Measurements from ENCODE around the gene TNFRSF1B. TPM values are rescaled to one million over a fixed set of nuclear protein-coding genes. Genes with fewer than 3 reads are reported as not detected.

TNFRSF1B gene
- total and polyA plus RNA-seq, 2 experiments from 2014 or later = 0.91 to 4.1 TPM

DNA sequence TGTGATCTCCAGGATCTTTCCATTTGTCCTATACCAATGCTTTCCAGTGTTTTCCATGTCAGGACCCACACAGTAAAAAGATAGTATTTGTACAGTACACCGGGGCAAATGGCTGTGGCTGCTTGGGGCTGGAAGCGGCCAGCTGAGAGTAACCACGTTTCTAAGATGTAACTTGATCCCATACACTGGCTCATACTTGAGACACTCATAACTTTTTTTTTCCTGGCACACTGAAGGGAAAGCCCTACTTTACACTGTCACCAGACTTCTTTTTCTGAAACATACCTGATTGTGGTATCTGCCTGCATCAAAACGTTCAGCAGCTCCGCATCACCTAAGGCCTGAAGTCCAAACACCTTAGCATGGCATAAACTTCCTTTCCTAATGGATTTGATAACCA is 84.7 kb downstream of the TNFRSF1B start (continued):
- TF ChIP-seq, protein P1, sequence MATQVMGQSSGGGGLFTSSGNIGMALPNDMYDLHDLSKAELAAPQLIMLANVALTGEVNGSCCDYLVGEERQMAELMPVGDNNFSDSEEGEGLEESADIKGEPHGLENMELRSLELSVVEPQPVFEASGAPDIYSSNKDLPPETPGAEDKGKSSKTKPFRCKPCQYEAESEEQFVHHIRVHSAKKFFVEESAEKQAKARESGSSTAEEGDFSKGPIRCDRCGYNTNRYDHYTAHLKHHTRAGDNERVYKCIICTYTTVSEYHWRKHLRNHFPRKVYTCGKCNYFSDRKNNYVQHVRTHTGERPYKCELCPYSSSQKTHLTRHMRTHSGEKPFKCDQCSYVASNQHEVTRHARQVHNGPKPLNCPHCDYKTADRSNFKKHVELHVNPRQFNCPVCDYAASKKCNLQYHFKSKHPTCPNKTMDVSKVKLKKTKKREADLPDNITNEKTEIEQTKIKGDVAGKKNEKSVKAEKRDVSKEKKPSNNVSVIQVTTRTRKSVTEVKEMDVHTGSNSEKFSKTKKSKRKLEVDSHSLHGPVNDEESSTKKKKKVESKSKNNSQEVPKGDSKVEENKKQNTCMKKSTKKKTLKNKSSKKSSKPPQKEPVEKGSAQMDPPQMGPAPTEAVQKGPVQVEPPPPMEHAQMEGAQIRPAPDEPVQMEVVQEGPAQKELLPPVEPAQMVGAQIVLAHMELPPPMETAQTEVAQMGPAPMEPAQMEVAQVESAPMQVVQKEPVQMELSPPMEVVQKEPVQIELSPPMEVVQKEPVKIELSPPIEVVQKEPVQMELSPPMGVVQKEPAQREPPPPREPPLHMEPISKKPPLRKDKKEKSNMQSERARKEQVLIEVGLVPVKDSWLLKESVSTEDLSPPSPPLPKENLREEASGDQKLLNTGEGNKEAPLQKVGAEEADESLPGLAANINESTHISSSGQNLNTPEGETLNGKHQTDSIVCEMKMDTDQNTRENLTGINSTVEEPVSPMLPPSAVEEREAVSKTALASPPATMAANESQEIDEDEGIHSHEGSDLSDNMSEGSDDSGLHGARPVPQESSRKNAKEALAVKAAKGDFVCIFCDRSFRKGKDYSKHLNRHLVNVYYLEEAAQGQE (IDR thresholded peaks at IDR 0.05; ENCODE audit: unreplicated experiment) = no peak
- TF ChIP-seq EZH2 (IDR thresholded peaks at IDR 0.05; ENCODE audit: low read depth, unreplicated experiment) (no peak), ZNF331 (CRISPR knock-in tag; IDR thresholded peaks at IDR 0.05; ENCODE audit: low read depth) (no peak), JUNB (IDR thresholded peaks at IDR 0.05; ENCODE audit: unreplicated experiment) (no peak), ZNF114 (CRISPR knock-in tag; IDR thresholded peaks at IDR 0.05) (no peak), NANOG (IDR thresholded peaks at IDR 0.05; ENCODE audit: borderline replicate concordance) (no peak), EZH2phosphoT487 (IDR thresholded peaks at IDR 0.05; ENCODE audit: unreplicated experiment) (no peak), ETS1 (IDR thresholded peaks at IDR 0.05) (no peak), POLR2AphosphoS5 (IDR thresholded peaks at IDR 0.05; ENCODE audit: low read depth) (no peak), CREB1 (CRISPR knock-in tag; IDR thresholded peaks at IDR 0.05; ENCODE audit: low read depth) (no peak)

- H3K27ac ChIP-seq (ENCODE audit: low read depth) = no peak overlapping the region
- H3K36me3 ChIP-seq (ENCODE audit: insufficient read depth) = peaks cover 11% of the 10 kb centered on the region
- H3F3A ChIP-seq (replicated peaks; ENCODE audit: low read depth) = no peaks in the 10 kb centered on the region
- no peak for DNase-seq (ENCODE audit: low spot score)
- Mint-ChIP-seq H3K9me3 (no peaks in the 10 kb centered on the region), H3K4me3 (no peak overlapping the region), H3K36me3 (ENCODE audit: low read depth) (peaks cover 27% of the 10 kb centered on the region), H3K27me3 (ENCODE audit: insufficient read depth, low read depth, poor library complexity) (peaks cover 4% of the 10 kb centered on the region), H3K4me1 (no peaks in the 10 kb centered on the region), H3K27ac (no peak overlapping the region)
- no peaks in the 10 kb centered on the region for H3K9me2 ChIP-seq (ENCODE audit: insufficient read depth)
- no peaks in the 10 kb centered on the region for H3K27me3 ChIP-seq (ENCODE audit: insufficient read depth)
- no peak overlapping the region for H2AFZ ChIP-seq
- TF ChIP-seq ZNF114 (CRISPR knock-in tag; IDR thresholded peaks at IDR 0.05) = no peak
- TF ChIP-seq, protein P2, sequence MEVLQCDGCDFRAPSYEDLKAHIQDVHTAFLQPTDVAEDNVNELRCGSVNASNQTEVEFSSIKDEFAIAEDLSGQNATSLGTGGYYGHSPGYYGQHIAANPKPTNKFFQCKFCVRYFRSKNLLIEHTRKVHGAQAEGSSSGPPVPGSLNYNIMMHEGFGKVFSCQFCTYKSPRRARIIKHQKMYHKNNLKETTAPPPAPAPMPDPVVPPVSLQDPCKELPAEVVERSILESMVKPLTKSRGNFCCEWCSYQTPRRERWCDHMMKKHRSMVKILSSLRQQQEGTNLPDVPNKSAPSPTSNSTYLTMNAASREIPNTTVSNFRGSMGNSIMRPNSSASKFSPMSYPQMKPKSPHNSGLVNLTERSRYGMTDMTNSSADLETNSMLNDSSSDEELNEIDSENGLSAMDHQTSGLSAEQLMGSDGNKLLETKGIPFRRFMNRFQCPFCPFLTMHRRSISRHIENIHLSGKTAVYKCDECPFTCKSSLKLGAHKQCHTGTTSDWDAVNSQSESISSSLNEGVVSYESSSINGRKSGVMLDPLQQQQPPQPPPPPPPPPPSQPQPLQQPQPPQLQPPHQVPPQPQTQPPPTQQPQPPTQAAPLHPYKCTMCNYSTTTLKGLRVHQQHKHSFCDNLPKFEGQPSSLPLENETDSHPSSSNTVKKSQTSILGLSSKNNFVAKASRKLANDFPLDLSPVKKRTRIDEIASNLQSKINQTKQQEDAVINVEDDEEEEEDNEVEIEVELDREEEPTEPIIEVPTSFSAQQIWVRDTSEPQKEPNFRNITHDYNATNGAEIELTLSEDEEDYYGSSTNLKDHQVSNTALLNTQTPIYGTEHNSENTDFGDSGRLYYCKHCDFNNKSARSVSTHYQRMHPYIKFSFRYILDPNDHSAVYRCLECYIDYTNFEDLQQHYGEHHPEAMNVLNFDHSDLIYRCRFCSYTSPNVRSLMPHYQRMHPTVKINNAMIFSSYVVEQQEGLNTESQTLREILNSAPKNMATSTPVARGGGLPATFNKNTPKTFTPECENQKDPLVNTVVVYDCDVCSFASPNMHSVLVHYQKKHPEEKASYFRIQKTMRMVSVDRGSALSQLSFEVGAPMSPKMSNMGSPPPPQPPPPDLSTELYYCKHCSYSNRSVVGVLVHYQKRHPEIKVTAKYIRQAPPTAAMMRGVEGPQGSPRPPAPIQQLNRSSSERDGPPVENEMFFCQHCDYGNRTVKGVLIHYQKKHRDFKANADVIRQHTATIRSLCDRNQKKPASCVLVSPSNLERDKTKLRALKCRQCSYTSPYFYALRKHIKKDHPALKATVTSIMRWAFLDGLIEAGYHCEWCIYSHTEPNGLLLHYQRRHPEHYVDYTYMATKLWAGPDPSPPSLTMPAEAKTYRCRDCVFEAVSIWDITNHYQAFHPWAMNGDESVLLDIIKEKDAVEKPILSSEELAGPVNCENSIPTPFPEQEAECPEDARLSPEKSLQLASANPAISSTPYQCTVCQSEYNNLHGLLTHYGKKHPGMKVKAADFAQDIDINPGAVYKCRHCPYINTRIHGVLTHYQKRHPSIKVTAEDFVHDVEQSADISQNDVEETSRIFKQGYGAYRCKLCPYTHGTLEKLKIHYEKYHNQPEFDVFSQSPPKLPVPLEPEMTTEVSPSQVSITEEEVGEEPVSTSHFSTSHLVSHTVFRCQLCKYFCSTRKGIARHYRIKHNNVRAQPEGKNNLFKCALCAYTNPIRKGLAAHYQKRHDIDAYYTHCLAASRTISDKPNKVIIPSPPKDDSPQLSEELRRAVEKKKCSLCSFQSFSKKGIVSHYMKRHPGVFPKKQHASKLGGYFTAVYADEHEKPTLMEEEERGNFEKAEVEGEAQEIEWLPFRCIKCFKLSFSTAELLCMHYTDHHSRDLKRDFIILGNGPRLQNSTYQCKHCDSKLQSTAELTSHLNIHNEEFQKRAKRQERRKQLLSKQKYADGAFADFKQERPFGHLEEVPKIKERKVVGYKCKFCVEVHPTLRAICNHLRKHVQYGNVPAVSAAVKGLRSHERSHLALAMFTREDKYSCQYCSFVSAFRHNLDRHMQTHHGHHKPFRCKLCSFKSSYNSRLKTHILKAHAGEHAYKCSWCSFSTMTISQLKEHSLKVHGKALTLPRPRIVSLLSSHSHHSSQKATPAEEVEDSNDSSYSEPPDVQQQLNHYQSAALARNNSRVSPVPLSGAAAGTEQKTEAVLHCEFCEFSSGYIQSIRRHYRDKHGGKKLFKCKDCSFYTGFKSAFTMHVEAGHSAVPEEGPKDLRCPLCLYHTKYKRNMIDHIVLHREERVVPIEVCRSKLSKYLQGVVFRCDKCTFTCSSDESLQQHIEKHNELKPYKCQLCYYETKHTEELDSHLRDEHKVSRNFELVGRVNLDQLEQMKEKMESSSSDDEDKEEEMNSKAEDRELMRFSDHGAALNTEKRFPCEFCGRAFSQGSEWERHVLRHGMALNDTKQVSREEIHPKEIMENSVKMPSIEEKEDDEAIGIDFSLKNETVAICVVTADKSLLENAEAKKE (CRISPR knock-in tag; IDR thresholded peaks at IDR 0.05) = no peak
- TF ChIP-seq EZH2 (IDR thresholded peaks at IDR 0.05; ENCODE audit: low read depth, unreplicated experiment) = no peak
- TF ChIP-seq NANOG (IDR thresholded peaks at IDR 0.05; ENCODE audit: borderline replicate concordance) = no peak
- no peak for TF ChIP-seq ZNF331 (CRISPR knock-in tag; IDR thresholded peaks at IDR 0.05; ENCODE audit: low read depth)
- no peak for TF ChIP-seq STAT1 (IDR thresholded peaks at IDR 0.05; ENCODE audit: unreplicated experiment)
- TF ChIP-seq EZH2phosphoT487 (IDR thresholded peaks at IDR 0.05; ENCODE audit: unreplicated experiment) = no peak
- TF ChIP-seq JUNB (IDR thresholded peaks at IDR 0.05; ENCODE audit: unreplicated experiment) = no peak
- no peak for TF ChIP-seq CTCF (conservative IDR thresholded peaks at IDR 0.05; ENCODE audit: low read depth in 2 of 2)
- ATAC-seq = no peak
- no peak overlapping the region for H3K4me3 ChIP-seq
- no peak overlapping the region for H3K4me2 ChIP-seq
- 0 out of 2 replicates have a peak, but pooled peaks cover 4% of the 10 kb centered on the region for H4K20me1 ChIP-seq (replicated peaks; ENCODE audit: insufficient read depth)
- H3K79me2 ChIP-seq (replicated peaks; ENCODE audit: insufficient read depth) = no peaks in the 10 kb centered on the region
- H3K4me1 ChIP-seq (ENCODE audit: insufficient read depth) = no peaks in the 10 kb centered on the region
These were observed 89.1 kb downstream of the TNFRSF1B start for GRCh38 chr1:12255913-12256312.

All from GM23338 (cell line).